Daoy (cell line): ENCODE measurements around the gene TSPAN14. TPM values are rescaled to one million over a fixed set of nuclear protein-coding genes. Genes with fewer than 3 reads are reported as not detected.

Source experiments
- DNase-seq: peaks from one replicate; pipeline ENCODE4 v3.0.0-alpha.2; 2015; ENCODE audit warnings: low read depth
- total RNA-seq: library from RNA; depleted of rRNA; stranded (reverse); fragments of >200 nt; shearing (Covaris generic); gene quantifications from 2 replicates; pipeline ENCODE4 v1.2.3, GENCODE V29; 2014

The TSPAN14 gene
- total RNA-seq, 1 experiment from 2014 or later, result 19.9 TPM

GRCh38 chr10:80421707-80422536 lies 32.2 kb upstream of the TSPAN14 start:
- no peak for DNase-seq

- DNase-seq, result no peak
These were observed 28.2 kb upstream of the TSPAN14 start for GRCh38 chr10:80425901-80426300.

GRCh38 chr10:80427541-80427940 lies 26.6 kb upstream of the TSPAN14 start:
- DNase-seq, result no peak

GRCh38 chr10:80429521-80429973 lies 24.6 kb upstream of the TSPAN14 start:
- DNase-seq, result peak; percentile 79

GRCh38 chr10:80433134-80433533 lies 21.0 kb upstream of the TSPAN14 start:
- no peak for DNase-seq

- DNase-seq, result no peak
These were observed 17.5 kb upstream of the TSPAN14 start for GRCh38 chr10:80436446-80437098.

- DNase-seq, result no peak
These were observed 16.9 kb upstream of the TSPAN14 start for GRCh38 chr10:80437227-80437626.

GRCh38 chr10:80441831-80442230 lies 12.3 kb upstream of the TSPAN14 start:
- no peak for DNase-seq

- peak; percentile 33 for DNase-seq
These were observed 11.2 kb upstream of the TSPAN14 start for GRCh38 chr10:80442879-80443278.

- peak; percentile 45 for DNase-seq
These were observed 10.6 kb upstream of the TSPAN14 start for GRCh38 chr10:80443531-80443974.

GRCh38 chr10:80444124-80444523 lies 10.0 kb upstream of the TSPAN14 start:
- no peak for DNase-seq

GRCh38 chr10:80444646-80445319 lies 9.3 kb upstream of the TSPAN14 start:
- DNase-seq, result peak; percentile 67

GRCh38 chr10:80447436-80448190 lies 6.5 kb upstream of the TSPAN14 start:
- DNase-seq, result no peak

- DNase-seq, result no peak
These were observed 5.7 kb upstream of the TSPAN14 start for GRCh38 chr10:80448209-80448942.

- DNase-seq, result no peak
These were observed 4.6 kb upstream of the TSPAN14 start for GRCh38 chr10:80449520-80449919.

- DNase-seq, result no peak
These were observed 3.0 kb upstream of the TSPAN14 start for GRCh38 chr10:80451132-80451531.

GRCh38 chr10:80452069-80452468 lies 2.0 kb upstream of the TSPAN14 start:
- DNase-seq, result no peak

GRCh38 chr10:80452640-80453039 lies 1.5 kb upstream of the TSPAN14 start:
- DNase-seq, result no peak

GRCh38 chr10:80453056-80453841 lies 861 bp upstream of the TSPAN14 start:
- DNase-seq, result no peak
